ENCODE data around the gene CAND2. TPM values are rescaled to one million over a fixed set of nuclear protein-coding genes. Genes with fewer than 3 reads are reported as not detected.
A peak's percentile ranks its signal among the peaks of the same experiment; 100 is the strongest.
"Not testable (repeated sequence)": the region's sequence is repeated elsewhere in the genome, so short reads cannot be mapped to it uniquely, and the experiment has no call there.

CAND2 gene
- polyA plus RNA-seq, 3 donors, result not detected

DNA sequence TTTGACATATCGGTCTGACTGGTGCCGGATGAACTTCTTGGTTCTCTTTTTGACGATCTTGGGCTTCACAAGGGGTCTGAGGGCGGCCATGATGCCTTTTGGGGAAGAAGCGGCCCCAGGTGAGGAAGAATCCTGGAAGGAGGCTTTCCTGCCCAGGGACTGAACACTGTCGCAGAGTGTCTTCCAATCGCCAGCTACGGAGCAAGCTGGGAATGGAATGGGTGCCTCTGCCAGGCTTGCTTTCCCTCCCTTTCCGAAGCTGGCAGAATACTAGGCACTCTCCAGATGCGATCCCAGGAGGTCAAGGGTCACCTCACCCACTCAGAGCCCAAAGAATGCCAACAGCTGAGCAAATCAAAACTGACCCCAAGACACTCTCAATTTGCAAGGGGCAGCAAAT lies 43.7 kb downstream of the CAND2 start:
- Histone ChIP-seq H4K20me1 (ENCODE audit: insufficient read depth, low read length) (peaks cover 55% of the 10 kb centered on the region), H3K4me2 (replicated peaks; ENCODE audit: extremely low read depth, low read length, poor library complexity, severe bottlenecking) (peak overlapping the region; percentile 88), H3K27ac (ENCODE audit: low read depth in 1 of 2, low read length in 2 of 2) (peak overlapping the region in 1 of 2 donors; percentile 98), H3K4me1 (ENCODE audit: control insufficient read depth in 1 of 2, insufficient read depth in 2 of 2, low read length in 2 of 2) (peaks cover 16 to 22% of the 10 kb centered on the region in 2 donors), H3K4me3 (replicated peaks in 1 of 3; ENCODE audit: low read depth in 2 of 3, low read length in 3 of 3) (peak overlapping the region; percentile 84 to 95 (median 85)), H3K79me2 (ENCODE audit: insufficient read depth, low read length) (peaks cover 43% of the 10 kb centered on the region), H3K9ac (ENCODE audit: insufficient read depth, low read length, poor library complexity, severe bottlenecking) (peak overlapping the region; percentile 93), H3K36me3 (replicated peaks in 1 of 2; ENCODE audit: control insufficient read depth in 1 of 2, insufficient read depth in 2 of 2, low read length in 2 of 2) (peaks cover 46 to 47% of the 10 kb centered on the region in 2 donors)
- DNase-seq; H3K9me3 ChIP-seq (replicated peaks in 1 of 2; ENCODE audit: control insufficient read depth in 1 of 2, insufficient read depth in 1 of 2, low read length in 2 of 2); H2AFZ ChIP-seq (ENCODE audit: insufficient read depth, low read depth, low read length, poor library complexity, severe bottlenecking); H3K9me3 Mint-ChIP-seq; H3K27me3 ChIP-seq (ENCODE audit: control insufficient read depth in 2 of 2, insufficient read depth in 2 of 2, low read length in 2 of 2); H3K27me3 Mint-ChIP-seq (ENCODE audit: low read depth in 3 of 3): not testable (repeated sequence)
- WGBS (ENCODE audit: insufficient coverage), result 66% methylated on average over 4 of the region's 10 CpGs
- peak overlapping the region in 6 of 7 donors; percentile 1 to 100 (median 98) for H3K27ac Mint-ChIP-seq
- H3K4me1 Mint-ChIP-seq, result peaks cover 42% of the 10 kb centered on the region
- peaks cover 49% of the 10 kb centered on the region in 2 donors for H3K36me3 Mint-ChIP-seq
- H3K4me3 Mint-ChIP-seq, result peak overlapping the region; percentile 96 to 97
- intact Hi-C loops (cut with micrococcal nuclease), result loop anchor here in 1 of 2 donors (5.0 kb wide), 1 partner anchor 283 kb away; the partner anchor contains the start of gene MKRN2

DNA sequence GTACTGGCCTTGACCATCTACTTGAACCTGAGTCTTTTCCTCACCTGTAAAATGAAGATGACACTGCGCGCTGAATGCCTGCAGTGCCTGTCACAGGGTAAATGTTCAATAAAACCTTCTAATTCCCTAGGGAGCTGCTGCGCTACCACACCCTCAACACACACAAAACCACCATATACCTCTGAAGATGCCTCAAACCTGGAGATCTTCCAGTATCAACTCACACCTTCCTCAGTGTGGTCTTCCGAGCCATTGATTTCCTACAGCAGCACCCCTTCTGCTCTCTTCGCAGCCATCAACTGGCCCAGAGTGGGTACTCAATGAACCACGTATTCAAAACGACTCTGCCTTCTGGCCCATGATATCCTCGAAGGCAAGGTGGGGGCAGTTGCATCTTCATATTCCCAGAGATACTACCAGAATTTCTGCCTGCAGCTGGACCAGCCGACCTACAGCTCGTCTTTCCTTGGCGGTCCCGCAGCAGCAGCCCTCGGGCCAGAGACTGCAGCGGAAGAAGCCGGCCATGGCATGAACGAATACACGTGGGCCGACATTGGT lies 44.2 kb downstream of the CAND2 start:
- Histone ChIP-seq H3K79me2 (ENCODE audit: insufficient read depth, low read length) (peaks cover 43% of the 10 kb centered on the region), H2AFZ (ENCODE audit: insufficient read depth, low read depth, low read length, poor library complexity, severe bottlenecking) (peak overlapping the region; percentile 84), H4K20me1 (ENCODE audit: insufficient read depth, low read length) (peaks cover 50% of the 10 kb centered on the region), H3K4me1 (ENCODE audit: control insufficient read depth in 1 of 2, insufficient read depth in 2 of 2, low read length in 2 of 2) (peaks cover 16 to 22% of the 10 kb centered on the region in 2 donors), H3K9me3 (replicated peaks in 1 of 2; ENCODE audit: control insufficient read depth in 1 of 2, insufficient read depth in 1 of 2, low read length in 2 of 2) (no peaks in the 10 kb centered on the region), H3K27ac (ENCODE audit: low read depth in 1 of 2, low read length in 2 of 2) (peak overlapping the region; percentile 88 to 98), H3K27me3 (ENCODE audit: control insufficient read depth in 2 of 2, insufficient read depth in 2 of 2, low read length in 2 of 2) (no peaks in the 10 kb centered on the region), H3K9ac (ENCODE audit: insufficient read depth, low read length, poor library complexity, severe bottlenecking) (peak overlapping the region; percentile 93), H3K4me2 (replicated peaks; ENCODE audit: extremely low read depth, low read length, poor library complexity, severe bottlenecking) (peak overlapping the region; percentile 88), H3K36me3 (replicated peaks in 1 of 2; ENCODE audit: control insufficient read depth in 1 of 2, insufficient read depth in 2 of 2, low read length in 2 of 2) (peaks cover 41 to 42% of the 10 kb centered on the region in 2 donors), H3K4me3 (replicated peaks in 1 of 3; ENCODE audit: low read depth in 2 of 3, low read length in 3 of 3) (peak overlapping the region; percentile 84 to 95 (median 85))
- H3K36me3 Mint-ChIP-seq, result peaks cover 44% of the 10 kb centered on the region in 2 donors
- TF ChIP-seq, protein P1, sequence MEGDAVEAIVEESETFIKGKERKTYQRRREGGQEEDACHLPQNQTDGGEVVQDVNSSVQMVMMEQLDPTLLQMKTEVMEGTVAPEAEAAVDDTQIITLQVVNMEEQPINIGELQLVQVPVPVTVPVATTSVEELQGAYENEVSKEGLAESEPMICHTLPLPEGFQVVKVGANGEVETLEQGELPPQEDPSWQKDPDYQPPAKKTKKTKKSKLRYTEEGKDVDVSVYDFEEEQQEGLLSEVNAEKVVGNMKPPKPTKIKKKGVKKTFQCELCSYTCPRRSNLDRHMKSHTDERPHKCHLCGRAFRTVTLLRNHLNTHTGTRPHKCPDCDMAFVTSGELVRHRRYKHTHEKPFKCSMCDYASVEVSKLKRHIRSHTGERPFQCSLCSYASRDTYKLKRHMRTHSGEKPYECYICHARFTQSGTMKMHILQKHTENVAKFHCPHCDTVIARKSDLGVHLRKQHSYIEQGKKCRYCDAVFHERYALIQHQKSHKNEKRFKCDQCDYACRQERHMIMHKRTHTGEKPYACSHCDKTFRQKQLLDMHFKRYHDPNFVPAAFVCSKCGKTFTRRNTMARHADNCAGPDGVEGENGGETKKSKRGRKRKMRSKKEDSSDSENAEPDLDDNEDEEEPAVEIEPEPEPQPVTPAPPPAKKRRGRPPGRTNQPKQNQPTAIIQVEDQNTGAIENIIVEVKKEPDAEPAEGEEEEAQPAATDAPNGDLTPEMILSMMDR (IDR thresholded peaks at IDR 0.05), result no peak
- DNase-seq, result peak; percentile 21 to 34 (median 32)
- H3K27ac Mint-ChIP-seq, result peak overlapping the region; percentile 97 to 100 (median 99)
- peaks cover 0 to 2% (median 0%) of the 10 kb centered on the region in 3 donors for H3K27me3 Mint-ChIP-seq (ENCODE audit: low read depth in 3 of 3)
- peaks cover 42% of the 10 kb centered on the region for H3K4me1 Mint-ChIP-seq
- H3K4me3 Mint-ChIP-seq, result peak overlapping the region; percentile 96 to 97
- intact Hi-C loops (cut with micrococcal nuclease), result loop anchor here in 1 of 2 donors (5.0 kb wide), 1 partner anchor 283 kb away; the partner anchor contains the start of gene MKRN2
- 14% methylated on average over 18 of the region's 18 CpGs for WGBS (ENCODE audit: insufficient coverage)
- no peaks in the 10 kb centered on the region for H3K9me3 Mint-ChIP-seq
